ENCODE measurements around the gene RPN2.

Gene RPN2

DNA sequence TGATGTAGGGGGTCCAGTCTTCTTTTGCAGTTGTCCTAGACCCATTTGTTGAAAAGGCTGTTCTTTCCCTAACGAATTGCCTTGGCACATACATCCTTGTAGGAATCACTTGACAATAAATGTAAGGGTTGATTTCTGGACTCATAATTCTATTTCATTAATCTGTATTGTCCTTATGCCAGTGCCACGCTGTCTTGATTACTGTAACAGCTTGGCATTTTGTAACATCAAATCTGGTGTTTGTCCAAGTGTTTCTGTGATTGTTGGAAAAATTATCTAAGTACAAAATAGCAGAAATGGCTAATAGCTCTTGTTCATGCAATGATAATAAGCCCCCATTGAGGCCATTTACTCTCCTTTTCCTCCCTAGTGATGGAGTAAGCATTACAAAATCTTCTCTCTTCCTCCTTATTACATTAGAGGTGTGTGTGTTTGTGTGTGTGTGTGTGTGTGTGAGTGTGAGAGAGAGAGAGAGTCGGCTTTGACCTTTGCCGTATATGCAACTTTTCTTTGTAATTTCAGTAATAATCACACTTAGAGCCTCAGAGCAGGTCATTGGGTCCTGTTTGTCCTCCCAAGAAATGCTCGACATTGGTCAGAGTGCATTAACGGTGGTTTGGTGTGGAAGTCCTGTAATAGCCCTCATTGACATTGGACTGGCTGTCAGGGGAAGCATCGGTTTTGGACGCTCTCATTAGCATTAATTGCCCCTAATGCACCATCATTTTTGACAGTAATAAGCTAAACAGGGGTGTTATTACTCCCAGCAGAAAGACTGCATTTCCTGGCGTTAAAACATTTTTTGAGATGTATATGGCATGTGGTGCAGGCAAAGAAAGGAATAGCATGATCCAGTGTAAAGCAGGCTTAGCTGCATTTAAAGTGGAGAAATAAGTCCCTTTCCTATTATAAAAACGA lies 40.9 kb downstream of the RPN2 start:
- no peak for DNase-seq

DNA sequence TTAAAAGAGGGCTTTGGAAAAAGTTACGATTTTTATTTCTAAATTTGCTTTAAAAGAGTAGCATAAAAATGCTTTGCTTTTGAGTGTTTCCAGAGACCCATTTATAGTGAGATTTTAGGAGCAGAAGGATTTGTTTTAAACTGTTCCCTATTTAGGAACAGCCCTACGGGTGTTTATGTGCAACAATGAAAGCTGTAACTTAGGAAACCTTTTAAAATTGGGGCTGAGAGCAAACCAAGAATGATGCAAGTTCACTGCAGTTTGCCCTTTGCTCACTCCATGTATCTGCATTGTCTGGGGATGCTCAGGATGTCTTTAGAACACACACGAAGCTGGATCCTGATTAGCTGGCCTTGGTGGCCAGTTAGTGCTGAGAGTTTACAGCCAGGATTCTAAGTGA lies 41.6 kb downstream of the RPN2 start:
- no peak for DNase-seq

DNA sequence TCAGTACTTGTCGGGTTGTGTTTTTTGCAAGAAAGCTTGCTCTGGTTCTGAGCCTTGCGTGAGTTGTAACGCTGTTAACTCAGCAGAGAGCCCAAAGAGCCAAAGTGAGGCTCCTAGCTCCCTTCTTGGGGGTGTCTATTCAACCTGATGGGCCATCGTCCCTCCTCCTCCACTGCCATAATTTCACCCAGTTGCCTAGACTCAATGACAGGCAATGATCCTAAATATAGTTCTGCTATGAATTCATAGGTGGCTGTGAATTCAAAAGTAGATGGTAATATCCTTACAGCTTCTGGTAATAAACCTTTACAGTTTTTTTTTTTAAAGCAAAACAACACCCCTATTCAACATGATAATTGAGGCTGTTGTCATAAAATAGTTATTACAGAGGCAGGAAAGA lies 43.0 kb downstream of the RPN2 start:
- no peak for DNase-seq

DNA sequence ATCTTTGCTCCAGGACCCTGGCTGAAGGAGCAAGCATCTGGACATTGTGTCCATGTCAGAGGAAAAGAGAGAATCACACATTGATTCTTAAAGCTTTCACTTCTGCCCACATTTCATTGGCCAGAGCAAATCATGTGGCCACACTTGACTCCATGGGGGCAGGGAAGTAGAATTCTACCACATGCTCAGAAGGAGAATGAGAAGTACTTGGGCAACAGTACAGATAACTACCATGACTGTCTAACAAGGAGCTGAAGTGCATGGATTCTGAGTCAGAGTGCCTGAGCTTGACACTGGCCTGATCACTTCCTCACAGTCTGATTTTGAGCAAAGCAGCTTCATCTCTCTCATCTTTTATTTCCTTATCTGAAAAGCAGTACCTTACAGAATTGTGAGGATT lies 43.9 kb downstream of the RPN2 start:
- DNase-seq: no peak

DNA sequence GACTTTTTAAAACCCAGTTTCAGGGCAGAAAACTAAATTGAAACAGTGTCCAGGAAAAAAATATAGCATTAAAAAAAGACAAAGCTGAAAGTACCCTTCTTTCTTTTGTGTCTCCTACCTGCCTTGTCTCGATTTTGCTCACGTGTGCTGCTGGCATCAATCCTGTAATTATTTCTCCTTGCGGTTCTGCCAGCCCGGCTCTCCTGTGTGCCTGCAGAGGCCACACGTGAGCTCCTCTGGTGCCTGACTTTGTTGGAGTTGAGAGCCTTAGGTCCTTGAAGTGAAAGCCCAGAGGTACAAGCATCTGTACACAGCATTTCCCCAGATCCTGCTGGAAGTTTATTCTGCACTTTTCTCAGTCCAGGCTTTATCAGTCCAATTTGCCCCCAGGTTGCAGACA lies 46.0 kb downstream of the RPN2 start:
- no peak for DNase-seq

DNA sequence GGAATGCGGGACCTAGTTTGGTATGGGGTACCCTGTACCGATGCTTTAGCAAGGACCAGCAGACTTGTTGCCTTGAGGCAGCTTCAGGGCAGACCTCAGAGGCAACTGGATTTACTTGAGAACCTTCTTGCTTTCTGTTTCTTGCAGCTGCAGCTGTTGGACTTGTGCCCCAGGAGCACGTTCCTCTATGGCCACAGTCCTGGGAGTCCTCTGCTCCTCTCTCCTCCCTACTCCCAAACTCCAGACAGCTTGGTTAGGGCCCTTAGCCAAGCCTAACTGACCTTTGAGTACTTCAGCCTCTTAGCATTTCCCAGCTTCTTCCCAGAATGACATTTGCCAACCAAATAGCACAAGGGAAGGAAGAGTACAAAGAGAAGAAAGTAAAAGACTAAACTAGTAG lies 47.8 kb downstream of the RPN2 start:
- DNase-seq: no peak

DNA sequence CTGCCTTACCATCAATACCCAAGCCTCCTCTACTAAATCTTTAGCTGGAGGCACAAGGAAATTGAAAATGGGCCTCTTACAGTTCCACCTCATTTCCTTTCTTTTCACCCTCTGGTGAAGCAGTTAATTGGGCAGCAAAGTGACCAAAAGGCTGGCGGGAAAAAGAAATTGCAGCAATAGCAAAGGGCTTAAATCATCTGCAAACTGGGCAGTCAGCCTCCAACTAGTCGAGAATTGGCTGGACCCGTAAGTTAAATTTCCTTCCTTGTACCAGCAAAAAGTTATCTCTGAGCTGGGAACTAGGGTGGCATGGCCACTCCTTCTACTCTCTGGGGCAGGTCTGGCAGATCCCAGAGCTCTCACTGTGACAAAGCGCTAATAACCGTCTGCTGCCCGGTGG lies 49.0 kb downstream of the RPN2 start:
- no peak for DNase-seq

DNA sequence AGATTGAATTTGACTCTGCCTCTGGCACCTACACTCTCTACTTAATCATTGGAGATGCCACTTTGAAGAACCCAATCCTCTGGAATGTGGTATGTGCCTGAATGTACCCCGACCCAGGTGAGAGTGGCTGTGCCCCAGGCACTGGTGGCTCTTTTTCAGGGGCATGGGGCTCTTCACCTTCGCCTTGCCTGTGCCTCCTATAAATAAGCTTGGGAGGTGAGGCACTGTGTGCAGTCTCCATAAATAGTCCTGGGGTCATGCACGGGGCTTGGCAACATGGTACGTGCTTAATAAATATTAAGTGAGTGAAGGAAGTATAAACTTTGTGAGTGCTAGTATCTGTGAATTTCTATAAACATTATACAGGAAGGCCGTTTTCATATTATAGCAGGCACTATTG lies 49.5 kb downstream of the RPN2 start:
- no peak for DNase-seq

DNA sequence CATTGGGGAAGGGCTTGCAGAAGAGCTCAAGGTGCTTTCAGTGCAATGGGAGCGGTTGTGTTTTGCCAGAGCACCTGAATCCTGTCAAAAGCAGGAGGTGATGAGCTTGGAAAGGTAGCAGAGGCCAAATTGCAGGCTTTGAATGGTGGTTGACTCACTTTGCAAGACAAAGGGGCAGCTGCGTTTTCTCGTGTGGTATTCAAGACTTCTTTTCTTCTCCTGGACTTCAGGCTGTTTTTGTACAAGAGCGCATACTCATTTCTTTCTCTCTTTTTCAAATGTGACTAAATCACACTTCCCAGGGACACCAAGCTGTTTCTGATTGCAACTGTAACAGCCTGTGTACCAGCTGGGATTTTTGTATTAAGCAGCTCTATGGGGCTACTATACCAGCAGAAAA lies 50.2 kb downstream of the RPN2 start:
- DNase-seq: no peak

DNA sequence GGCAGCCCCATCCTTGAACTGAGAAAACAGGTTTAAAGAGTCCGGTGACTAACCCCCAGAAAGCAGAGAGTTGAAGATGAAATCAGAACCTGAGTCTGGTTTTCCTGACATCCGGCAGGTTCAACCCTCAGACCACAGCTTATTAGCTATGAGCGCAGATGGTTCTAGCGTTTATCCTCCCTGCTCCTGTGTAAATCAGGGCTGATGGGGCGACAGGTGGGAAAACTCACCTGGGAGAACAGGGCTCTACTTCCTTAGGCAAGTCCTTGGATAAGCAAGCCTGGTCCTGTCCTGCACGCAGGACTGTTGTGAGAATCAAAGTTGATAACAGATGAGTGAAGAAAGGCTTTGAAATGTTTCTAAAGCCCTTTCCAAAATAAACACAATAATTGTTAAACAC lies 51.1 kb downstream of the RPN2 start:
- DNase-seq: no peak

DNA sequence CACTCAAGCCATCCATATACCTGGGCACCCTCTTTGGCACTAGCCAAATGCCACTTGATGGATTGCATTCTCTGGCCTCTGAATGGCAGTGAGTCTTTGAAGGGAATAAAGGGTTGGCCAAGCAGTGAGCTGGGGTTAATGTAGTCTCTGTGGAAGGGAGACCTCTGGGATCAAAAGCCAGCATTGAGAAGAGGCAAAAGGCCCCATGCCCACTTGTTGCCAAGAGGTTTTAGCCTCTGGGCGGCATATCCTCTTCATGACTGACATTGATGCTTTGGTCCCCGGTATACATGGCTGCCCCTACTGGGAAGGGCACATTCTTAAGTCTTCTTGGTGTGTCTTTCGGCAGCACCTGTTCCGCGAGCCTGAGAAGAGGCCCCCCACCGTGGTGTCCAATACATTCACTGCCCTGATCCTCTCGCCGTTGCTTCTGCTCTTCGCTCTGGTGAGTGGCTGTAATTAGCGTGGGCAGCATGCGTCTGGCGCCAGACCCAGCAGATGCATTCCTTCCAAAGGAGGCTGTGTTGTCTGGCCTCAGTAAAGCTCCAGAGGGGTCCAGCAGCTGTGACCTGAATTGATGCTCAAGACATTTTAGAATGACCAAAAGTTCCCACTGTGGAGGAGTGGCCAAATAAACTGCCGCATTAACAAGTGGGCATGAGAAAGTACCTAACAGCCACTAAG lies 53.0 kb downstream of the RPN2 start:
- no peak for DNase-seq

DNA sequence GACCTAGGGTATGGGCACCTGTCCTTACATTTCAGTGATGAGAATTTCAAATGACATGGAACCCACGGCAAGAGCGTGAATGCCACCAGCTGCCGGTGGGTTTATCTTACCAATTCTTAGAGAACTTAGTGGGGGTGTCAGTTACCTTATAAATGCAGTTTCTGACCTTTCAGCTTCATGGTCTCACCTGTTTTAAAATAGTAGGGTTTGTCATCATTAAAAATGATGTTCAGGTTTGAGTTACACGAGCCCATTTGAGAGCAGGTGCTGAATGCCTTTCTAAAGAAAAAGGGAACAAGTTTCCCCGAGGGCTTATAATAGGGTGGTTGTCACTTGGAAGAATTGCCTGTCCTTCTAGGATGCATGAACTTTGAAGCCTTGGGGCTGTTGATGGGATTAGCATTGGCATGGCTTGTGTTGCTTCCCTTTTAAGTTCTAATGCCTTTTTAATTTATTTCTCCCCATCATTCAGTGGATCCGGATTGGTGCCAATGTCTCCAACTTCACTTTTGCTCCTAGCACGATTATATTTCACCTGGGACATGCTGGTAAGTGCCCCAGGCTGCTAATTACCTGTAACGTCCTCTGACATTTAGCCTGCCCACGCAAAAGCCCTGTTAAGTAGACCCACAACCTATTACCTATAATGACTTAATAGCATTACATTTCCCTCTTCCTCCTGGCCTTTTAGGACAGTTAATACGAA lies 54.6 kb downstream of the RPN2 start:
- DNase-seq: no peak

DNA sequence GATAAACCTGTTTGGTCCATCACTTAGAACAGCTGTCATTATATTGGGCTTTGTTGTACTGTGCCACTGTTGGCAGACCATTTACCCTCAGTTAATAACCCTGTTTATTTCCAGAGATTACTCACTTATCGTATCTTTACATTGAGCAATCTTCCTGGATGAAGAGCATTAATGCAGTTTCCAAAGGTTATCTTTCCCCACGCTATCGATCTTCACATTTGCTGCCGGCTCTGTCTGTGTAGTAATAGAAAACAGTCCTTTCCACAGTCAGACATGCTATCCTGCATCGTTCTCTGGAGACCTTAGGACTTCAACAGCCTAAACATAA lies 55.1 kb downstream of the RPN2 start:
- no peak for DNase-seq

DNA sequence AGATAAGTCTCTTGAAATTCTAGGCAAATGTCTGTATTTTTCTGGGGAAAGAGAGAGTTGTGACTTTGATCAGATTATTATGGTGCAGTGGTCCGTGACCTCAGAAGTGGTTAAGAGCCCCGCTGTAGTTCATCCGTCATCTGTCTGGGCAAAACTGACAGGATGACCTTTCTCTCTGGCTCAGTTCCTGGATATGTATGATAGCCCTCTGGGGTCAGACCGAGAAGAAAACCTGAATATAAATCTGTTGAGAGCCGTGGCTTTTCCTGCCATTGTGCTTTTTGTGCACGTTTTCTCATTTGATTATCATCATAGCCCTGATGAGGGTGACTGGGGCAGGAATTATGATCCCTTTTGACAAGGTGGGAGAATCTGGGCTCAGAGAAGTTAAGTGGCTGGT lies 55.9 kb downstream of the RPN2 start:
- DNase-seq: no peak

DNA sequence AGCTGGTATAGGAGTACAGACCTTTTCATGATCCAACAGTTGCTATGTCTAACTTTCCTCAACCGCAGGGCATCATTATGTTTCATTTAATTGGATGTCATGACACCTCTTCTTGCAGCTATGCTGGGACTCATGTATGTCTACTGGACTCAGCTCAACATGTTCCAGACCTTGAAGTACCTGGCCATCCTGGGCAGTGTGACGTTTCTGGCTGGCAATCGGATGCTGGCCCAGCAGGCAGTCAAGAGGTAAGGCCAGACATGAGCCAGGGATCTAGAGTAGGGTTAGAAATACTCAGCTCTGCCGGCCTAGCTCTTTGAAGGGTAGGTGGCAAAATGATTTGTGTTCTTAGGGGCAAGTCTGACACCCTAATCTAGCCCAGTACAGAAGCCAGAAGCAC lies 57.3 kb downstream of the RPN2 start:
- no peak for DNase-seq

DNA sequence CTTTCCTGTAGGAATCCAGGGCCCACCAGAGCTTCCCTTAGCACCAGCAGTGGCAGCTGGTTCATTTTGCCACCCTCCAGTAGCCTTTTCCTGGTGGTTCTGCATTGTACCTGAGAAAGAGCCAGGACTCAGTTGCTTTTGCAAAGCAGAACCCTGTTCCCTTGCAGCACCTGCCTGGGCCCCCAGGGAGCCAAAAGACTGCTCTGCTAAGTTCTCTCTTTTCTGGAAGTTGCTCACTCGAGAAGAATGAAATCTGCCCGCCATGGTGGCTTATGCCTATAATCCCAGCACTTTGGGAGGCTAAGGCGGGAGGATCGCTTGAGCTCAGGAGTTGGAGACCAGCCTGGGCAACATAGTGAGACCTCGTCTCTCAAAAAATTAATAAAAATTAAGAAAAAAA lies 58.5 kb downstream of the RPN2 start:
- no peak for DNase-seq

DNA sequence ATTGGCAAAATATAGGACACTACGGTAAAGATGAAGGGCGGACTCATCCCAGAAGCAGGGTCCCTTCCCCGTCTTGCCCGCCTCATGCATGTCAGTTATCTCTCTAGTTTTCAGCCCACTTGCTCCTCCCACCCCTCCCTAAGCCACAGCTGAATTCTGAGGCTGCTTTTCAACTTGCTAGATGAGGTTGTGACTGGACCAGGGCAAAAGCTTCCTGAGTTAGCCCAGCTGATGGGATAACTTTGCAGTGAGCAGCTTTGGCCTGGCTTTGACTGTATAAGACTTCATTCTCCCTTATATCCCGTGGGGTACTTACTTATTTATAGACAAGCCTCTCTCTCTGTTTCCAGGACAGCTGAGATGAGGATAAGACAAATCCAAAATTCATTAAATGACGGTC lies 59.3 kb downstream of the RPN2 start:
- no peak for DNase-seq

DNA sequence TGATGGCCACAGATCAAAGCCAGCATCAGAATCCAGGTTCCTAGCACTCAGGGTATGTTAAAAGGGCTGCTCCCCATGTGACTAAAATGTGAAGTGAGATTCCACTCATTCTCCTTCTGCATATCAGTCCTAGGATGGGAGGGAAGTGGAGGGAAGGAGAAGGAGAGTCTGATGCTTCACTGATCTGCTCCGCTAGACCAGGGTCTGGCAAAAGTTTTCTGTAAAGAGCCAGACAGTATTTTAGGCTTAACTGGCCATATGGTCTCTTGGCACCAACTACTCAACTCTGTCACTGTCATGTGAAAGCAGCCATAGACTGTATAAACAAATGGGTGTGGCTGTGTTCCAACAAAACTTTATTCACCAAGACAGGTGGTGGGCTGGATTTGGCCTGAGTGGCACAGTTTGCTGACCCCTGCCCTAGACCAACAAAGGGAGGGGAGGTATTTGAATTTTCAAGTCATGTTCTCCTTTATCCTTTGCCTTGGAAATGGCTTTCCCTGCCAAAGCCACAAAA lies 59.9 kb downstream of the RPN2 start:
- no peak for DNase-seq

DNA sequence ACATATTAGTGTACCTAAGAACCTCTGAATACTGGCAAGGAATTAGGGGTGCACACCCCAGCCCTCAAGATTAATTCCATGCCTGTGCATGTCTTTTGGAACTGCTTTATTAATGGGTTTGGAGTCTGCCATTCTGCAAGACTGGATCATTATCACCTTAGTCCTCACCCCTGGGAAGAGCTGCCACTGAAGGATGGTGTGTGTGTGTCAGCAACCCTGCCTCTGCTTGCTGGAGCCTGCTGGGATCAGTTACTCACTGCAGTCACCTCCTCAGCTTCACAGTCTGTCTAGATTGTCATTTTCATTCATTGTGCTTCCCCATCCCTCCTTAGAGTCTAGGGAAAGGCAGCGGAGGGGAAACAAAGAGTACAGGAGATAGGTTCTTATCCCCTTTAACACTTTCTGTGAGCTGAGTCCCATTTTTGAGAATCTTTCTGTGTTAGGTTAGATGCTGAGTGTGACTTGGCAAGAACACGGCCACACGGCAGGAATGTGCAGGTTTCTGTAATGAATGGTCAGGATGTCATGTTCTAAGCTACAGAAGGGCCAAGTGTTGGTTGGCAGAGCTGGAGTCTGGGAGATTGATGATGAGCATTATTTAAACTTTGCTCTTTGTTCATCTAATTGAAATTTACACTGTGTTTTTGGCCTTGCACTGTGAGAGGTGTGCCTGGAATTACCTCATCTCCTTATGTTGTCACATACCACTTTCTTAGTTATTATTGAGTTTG lies 61.4 kb downstream of the RPN2 start:
- DNase-seq: no peak

DNA sequence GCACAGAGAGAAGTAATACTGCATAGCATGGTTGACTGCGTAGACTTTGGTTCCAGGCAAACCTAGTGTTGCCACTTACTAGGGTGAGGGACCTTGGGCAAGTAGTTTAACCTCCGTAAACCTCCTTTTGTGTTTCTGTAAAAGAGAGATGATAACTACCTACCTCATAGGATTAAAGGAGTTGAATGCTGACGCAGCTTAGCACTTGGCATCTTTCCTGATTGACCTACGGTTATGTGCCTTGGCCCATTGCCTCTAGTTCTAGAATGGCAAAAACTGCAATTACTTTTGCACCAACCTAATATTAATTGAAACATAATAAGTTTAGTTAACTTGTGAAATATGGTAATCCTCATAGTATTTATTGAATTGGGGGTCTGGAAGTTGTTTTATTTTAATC lies 63.4 kb downstream of the RPN2 start:
- no peak for DNase-seq

DNA sequence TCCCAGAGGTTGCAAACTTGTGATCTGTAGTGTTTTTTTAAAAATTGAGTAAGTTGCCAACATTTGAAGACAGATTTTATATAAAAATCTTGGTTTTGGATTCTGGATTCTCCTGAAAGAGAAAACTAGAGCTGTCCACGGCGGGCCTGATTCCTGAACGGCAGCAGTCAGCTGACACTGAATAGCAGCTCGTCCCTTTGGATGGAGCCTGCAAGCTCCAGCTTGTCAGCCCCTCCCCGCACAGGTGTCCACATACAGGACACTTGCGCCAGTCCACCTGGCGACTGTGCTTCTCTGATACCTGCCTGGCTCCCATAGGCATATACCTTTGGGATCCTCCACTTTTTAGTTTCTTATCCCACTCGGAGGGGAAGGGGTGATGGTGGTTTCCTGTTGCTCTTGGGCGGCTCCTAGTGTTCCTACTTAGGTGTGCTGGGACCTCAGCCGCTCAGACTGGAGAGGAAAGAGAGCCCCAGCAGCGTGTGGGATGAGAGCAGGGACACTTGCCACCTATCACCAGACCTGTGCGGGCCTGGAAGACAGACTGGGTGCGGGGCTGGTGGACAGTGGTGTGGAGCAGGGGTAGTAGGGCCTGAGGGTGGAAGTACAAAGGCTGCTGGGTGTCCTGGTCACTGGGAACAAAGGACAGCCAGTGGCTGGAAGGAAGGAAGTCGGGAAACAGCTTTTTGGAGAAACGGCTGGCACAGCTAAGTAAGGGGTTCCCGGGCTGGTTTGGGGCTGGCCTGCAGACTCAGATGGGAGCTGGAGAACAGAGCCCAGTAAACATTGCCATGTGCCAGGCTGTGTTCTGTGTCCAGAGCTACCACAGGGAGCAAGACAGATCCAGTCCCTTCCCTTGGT lies 64.2 kb downstream of the RPN2 start:
- no peak for DNase-seq

DNA sequence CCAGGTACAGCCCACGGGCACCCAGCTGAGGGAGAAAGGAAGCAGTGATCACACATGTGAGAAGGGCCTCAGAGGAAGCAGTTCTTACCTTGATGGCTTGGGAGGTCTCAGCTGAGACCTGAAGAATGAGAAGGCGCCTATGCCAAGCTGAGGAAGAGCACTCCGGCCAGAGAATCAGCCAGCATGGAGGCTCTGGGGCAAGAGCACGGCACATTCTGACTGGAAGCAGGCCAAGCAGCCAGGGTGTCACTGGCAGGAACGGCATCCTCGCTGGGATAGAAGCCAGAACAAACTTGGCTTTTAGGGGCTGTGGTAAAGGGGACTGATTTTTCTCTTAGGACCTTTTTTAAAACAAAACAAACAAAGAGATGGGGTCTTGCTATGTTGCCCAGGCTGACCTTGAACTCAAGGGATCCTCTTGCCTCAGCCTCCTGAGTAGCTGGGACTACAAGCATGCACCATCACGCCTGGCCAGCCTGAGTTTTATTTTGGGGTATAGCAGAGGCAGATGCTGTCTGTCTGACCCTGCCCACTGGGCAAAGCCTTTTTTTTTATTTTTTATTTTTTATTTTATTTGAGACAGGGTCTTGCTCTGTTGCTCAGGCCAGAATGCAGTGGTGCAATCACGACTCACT lies 64.9 kb downstream of the RPN2 start:
- DNase-seq: no peak
